AG09319 (cell line): ENCODE results near the gene RNF144A.

Experiments used
- DNase-seq: peaks from one replicate; pipeline ENCODE4 v3.0.0-alpha.2; 2010; ENCODE audit warnings: low read depth; ENCODE audit errors: extremely low read depth
- TF ChIP-seq, protein P1 (sequence below): IDR thresholded peaks from 2 replicates; pipeline ENCODE4 v1.5.1; 2011; ENCODE audit warnings: low read depth, mild to moderate bottlenecking, inconsistent platforms, low read length, moderate library complexity

RNF144A gene

DNA sequence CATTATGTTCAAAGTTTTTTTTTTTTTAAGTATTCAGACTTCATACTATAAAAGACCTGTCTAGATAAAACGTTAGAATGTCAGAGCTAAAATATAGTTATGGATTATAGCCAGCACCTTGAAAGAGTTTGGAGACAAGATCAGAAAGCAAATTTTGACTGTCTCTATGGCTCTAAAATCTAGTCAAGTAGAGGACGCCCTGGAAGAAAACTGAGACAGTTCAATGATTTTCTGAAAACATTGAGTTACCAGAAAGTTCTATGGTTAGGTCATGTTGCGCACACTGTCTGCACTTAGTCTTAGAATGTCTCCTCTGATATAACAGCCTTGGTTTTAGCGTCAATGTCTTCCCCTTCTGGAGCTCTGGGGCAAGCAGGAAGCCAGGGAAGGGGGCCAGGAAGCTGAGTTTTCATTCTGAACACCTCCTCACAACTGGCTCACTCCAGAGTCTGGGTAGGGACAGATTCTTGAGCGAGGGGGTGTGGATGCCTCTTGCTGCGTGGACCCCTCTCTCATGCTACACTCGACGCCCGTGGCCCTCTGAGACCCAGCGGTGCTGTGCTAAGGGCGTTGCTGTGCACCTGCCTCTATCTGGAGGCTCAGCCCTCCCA lies 99.5 kb downstream of the RNF144A start:
- no peak for DNase-seq
- TF ChIP-seq, protein P1, sequence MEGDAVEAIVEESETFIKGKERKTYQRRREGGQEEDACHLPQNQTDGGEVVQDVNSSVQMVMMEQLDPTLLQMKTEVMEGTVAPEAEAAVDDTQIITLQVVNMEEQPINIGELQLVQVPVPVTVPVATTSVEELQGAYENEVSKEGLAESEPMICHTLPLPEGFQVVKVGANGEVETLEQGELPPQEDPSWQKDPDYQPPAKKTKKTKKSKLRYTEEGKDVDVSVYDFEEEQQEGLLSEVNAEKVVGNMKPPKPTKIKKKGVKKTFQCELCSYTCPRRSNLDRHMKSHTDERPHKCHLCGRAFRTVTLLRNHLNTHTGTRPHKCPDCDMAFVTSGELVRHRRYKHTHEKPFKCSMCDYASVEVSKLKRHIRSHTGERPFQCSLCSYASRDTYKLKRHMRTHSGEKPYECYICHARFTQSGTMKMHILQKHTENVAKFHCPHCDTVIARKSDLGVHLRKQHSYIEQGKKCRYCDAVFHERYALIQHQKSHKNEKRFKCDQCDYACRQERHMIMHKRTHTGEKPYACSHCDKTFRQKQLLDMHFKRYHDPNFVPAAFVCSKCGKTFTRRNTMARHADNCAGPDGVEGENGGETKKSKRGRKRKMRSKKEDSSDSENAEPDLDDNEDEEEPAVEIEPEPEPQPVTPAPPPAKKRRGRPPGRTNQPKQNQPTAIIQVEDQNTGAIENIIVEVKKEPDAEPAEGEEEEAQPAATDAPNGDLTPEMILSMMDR: no peak

DNA sequence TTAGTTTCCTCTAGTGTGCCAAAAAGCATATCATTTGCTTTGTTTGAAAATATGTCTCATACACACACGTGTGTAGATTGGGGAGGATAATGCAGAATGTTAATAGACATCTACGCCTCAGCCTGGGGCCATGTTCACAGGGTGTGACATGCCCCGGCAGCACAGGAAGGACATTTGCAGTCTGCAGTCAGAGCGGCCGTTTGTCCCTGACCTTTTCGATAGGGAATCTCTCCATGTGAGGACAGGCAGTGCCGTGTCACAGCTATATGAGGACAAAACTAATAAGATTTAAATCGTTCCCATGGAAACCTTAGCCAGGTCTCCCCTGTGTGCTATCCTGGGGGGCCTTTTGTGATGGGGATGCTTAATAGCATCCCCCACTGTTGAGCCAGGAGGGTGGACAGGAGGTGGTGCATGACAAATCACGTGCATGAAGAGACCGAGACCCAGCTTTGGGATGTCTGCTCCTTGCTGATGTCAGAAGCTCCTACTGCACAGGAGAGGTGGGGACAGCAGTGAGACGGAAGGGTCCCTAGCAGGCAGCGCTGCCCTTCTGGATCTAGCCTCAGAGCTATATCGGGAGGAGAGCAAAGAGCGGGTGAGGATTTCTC lies 100.6 kb downstream of the RNF144A start:
- DNase-seq: no peak
- TF ChIP-seq, protein P1: no peak

DNA sequence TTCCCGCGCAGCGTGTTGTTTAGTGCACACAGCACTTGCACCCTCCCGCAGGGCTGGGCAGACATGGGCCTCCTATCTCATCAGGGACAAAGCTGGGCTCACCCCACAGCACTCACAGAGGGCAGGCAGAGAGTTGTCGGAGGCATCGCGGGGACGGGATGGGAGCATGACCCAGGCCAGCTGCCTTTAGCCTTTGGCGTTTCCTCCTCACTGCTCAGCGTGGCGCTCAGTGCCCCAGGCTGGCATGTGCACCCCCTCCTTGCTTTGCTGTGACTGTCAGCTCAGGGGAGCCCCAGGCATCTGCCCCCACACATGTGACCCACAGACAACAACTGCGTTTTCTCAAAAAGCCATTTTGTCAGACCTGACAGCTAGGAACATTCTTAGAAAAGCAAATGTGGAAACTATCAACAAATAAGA lies 101.1 kb downstream of the RNF144A start:
- no peak for DNase-seq
- TF ChIP-seq, protein P1: no peak

DNA sequence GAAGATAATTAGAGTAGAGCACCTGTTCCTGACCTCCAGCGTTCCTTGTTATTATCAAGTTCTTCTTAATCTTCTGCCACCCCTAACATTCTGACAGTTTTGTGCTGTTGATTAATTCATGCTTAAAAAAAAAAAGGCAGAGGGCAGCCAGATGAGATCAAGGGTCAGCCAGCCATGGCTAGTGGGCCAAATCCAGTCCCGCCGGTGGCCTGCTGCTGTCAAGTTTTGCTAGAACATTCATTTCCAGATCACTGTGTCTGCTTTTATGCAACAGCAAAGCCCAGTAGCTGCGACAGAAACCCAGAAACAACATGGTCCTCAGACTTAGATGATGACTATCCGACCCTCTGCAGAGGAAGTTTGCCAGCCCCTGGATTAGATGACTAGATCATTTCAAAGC lies 101.6 kb downstream of the RNF144A start:
- TF ChIP-seq, protein P1: no peak
- DNase-seq: no peak

DNA sequence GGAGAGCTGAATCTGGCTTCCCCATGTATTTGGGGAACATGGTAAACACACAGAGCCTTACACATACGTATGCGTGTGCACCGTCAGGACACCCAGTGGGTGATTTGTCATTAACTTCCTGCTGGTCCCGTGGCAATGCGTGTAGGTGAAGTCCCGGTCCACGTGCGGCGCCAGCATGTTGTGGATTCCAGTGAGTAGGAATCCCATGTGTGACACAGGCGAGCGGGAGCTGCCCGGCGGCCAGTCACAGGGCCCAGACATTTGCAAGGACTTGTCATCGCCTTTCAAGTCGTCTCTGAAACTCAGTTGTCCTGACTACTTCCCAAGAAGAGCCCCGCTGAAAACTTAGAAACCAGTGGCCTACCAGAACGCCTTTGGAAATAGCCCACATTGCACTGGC lies 102.0 kb downstream of the RNF144A start:
- no peak for DNase-seq
- TF ChIP-seq, protein P1: no peak

DNA sequence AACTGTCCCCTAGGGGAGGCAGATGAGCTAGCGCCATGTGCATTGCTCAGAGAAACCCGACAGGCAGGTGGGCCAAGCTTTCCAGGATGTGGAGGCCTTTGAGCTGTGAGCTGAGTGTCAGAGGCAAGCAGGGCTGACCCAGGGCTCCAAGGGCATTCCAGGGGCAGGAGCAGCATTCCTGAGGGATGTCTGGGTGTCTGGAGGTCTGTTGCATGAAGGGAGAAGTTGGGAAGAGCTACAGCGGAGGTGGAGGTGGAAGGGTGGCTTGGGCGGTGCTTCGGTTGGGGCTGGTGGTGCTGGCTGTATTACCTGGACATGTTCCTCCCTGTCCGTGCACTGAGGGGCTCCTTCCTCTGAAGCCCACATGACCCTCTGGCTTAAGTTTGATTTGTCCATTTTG lies 102.8 kb downstream of the RNF144A start:
- TF ChIP-seq, protein P1: no peak
- no peak for DNase-seq

DNA sequence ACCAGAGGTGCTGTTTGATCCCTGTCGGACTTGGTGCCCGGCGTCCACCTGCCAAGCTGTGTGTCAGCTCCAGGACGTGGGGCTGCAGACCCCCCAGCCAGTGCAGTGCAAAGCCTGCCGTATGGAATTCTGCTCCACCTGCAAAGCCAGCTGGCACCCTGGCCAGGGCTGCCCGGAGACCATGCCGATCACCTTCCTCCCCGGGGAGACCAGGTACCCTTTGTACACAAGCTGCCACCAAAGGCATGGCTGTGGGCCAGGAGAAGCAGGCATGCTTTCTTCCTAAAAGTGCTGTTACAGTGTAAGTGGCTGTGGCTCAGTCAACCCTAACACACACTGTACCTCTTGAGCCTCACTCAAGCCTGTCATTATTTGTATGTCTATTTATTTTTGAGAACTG lies 103.3 kb downstream of the RNF144A start:
- TF ChIP-seq, protein P1: no peak
- DNase-seq: no peak
